Uterine smooth muscle cell (primary cell): ENCODE results near the gene S100A16. TPM values are rescaled to one million over a fixed set of nuclear protein-coding genes. Genes with fewer than 3 reads are reported as not detected.

Experiments used
- total RNA-seq: library from RNA; depleted of rRNA; stranded (reverse); fragments of >200 nt; gene quantifications from 2 replicates; pipeline ENCODE4 v1.2.3, GENCODE V29; 2014

The S100A16 gene
- 242 and 566 TPM in 2 replicates for total RNA-seq

GRCh38 chr1:153612755-153613331, at the start of gene S100A16:
TSS of gene S100A16 (minus strand) at chr1:153613137. CDS start at chr1:153608151, 4,986 bp downstream.

GRCh38 chr1:153658400-153659174, 45.6 kb upstream of the S100A16 start, which contains the start of gene SNAPIN:
TSS of gene SNAPIN (plus strand) at chr1:153658703. CDS start at chr1:153658744, 41 bp downstream.

GRCh38 chr1:153633754-153634665, 21.1 kb upstream of the S100A16 start, which contains the start of gene CHTOP:
TSS of gene CHTOP (plus strand) at chr1:153634066. CDS start at chr1:153636589, 2,523 bp downstream.

GRCh38 chr1:153627715-153628626, 15.0 kb upstream of the S100A16 start, which contains the start of gene S100A1:
TSS of gene S100A1 (plus strand) at chr1:153628434. CDS start at chr1:153630522, 2,088 bp downstream.

GRCh38 chr1:153626904-153627714, 14.2 kb upstream of the S100A16 start, which contains the start of gene S100A13:
TSS of gene S100A13 (minus strand) at chr1:153627505. CDS start at chr1:153626472, 1,033 bp downstream.

GRCh38 chr1:153616144-153616916, 3.4 kb upstream of the S100A16 start, which contains the start of gene S100A14:
TSS of gene S100A14 (minus strand) at chr1:153616325. CDS start at chr1:153615858, 467 bp downstream.

GRCh38 chr1:153565529-153566374, 47.2 kb downstream of the S100A16 start, which contains the start of gene S100A2:
TSS of gene S100A2 (minus strand) at chr1:153565844. CDS start at chr1:153563877, 1,967 bp downstream.

Other genes with a start within 250 kb of the S100A16 start
- not detected in 2 replicates for gene S100A12, start 237.5 kb downstream of the S100A16 start, total RNA-seq
- gene S100A8, start 222.1 kb downstream of the S100A16 start, total RNA-seq: not detected in 2 replicates
- not detected in 2 replicates for gene S100A7A, start 196.6 kb downstream of the S100A16 start, total RNA-seq
- gene S100A7, start 152.5 kb downstream of the S100A16 start, total RNA-seq: not detected in 2 replicates
- gene S100A6, start 77.1 kb downstream of the S100A16 start, total RNA-seq: 1,072 and 1,519 TPM in 2 replicates
- gene S100A5, start 72.2 kb downstream of the S100A16 start, total RNA-seq: 0.66 TPM in 1 of 2 replicates, not detected in the other
- 31.4 and 82.6 TPM in 2 replicates for gene S100A4, start 67.3 kb downstream of the S100A16 start, total RNA-seq
- gene S100A3, start 63.9 kb downstream of the S100A16 start, total RNA-seq: 2.2 and 3.3 TPM in 2 replicates
- gene S100A2, start 47.3 kb downstream of the S100A16 start, total RNA-seq: 1.00 and 2.4 TPM in 2 replicates
- 0.22 TPM in 1 of 2 replicates, not detected in the other for gene S100A14, start 3.2 kb upstream of the S100A16 start, total RNA-seq
- 152 and 193 TPM in 2 replicates for gene S100A13, start 14.4 kb upstream of the S100A16 start, total RNA-seq
- not detected in 2 replicates for gene S100A1, start 15.3 kb upstream of the S100A16 start, total RNA-seq
- gene CHTOP, start 20.9 kb upstream of the S100A16 start, total RNA-seq: 33.6 and 34.3 TPM in 2 replicates
- 58.0 and 58.9 TPM in 2 replicates for gene SNAPIN, start 45.6 kb upstream of the S100A16 start, total RNA-seq
- 201 and 320 TPM in 2 replicates for gene ILF2, start 57.9 kb upstream of the S100A16 start, total RNA-seq
- gene NPR1, start 65.6 kb upstream of the S100A16 start, total RNA-seq: 1.1 and 4.1 TPM in 2 replicates
- gene INTS3, start 114.9 kb upstream of the S100A16 start, total RNA-seq: 35.7 and 43.2 TPM in 2 replicates
- gene SLC27A3, start 162.3 kb upstream of the S100A16 start, total RNA-seq: 6.6 and 13.0 TPM in 2 replicates